MM.1S (cell line): ENCODE results near the gene POLR2A.

Source experiments
- CTCF ChIP-seq: fragments of 300-600 bp; sonication (generic); IDR thresholded peaks from 2 replicates; pipeline ENCODE4 v1.5.1; 2016; ENCODE audit warnings: antibody characterized with exemption, low read length, mixed read lengths
- EZH2 ChIP-seq: fragments of 300-600 bp; sonication (generic); optimal IDR thresholded peaks from 2 replicates; pipeline ENCODE3; 2017; ENCODE audit warnings: low read depth, mild to moderate bottlenecking, antibody characterized with exemption, low read length, mixed read lengths

GRCh38 chr17:7502987-7503386 lies 18.8 kb downstream of the POLR2A start:
- TF ChIP-seq EZH2 (no peak), CTCF (peak; percentile 26)
